H7 (cell line): ENCODE data around the gene ZNF354C. TPM values are rescaled to one million over a fixed set of nuclear protein-coding genes. Genes with fewer than 3 reads are reported as not detected.

Source experiments
- DNase-seq: peaks from one replicate; pipeline ENCODE4 v3.0.0; 2012
- H3K27me3 ChIP-seq: 2 replicates; pipeline ENCODE4 v1.6.0; 2011; ENCODE audit warnings: mild to moderate bottlenecking, low read length; ENCODE audit not compliant: control insufficient read depth, insufficient read depth
- H3K36me3 ChIP-seq: replicated peaks from 2 replicates; pipeline ENCODE4 v1.5.1; 2011; ENCODE audit warnings: low read length; ENCODE audit not compliant: control insufficient read depth, insufficient read depth
- H3K4me3 ChIP-seq: 2 replicates; pipeline ENCODE4 v1.5.1; 2011; ENCODE audit warnings: low read depth, mild to moderate bottlenecking, control low read depth, low read length, moderate library complexity; ENCODE audit not compliant: insufficient read depth
- total RNA-seq: library from RNA; depleted of rRNA; stranded (reverse); fragments of >200 nt; shearing (Covaris generic); gene quantifications from 2 replicates; pipeline ENCODE4 v1.2.3, GENCODE V29; 2014

The ZNF354C gene
- total RNA-seq, 1 experiment from 2014 or later = 0.03 TPM

DNA sequence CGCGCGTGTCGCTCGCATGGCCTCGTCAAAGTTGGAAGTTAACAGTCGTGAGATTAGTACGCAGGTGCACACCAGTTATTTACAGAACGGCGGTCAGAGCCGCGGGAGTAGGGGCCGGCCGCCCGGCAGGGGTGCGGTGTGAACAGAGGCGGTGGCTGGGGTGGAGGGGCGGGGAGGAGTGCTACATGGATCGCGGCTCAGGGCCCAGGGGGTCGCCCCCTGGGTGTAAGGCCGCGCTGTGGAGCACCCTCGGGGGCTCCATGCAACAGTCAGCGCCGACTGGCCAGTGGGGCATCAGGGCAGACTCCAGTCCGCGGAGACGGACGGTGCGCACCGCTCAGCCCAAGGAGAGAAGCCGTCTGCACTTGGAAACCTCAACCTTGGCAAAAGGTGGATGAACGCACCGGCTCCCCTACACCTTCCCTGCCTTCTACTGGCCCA lies 60.3 kb downstream of the ZNF354C start:
- Histone ChIP-seq H3K4me3 (no peak overlapping the region), H3K27me3 (no peaks in the 10 kb centered on the region), H3K36me3 (no peaks in the 10 kb centered on the region)
- no peak for DNase-seq

DNA sequence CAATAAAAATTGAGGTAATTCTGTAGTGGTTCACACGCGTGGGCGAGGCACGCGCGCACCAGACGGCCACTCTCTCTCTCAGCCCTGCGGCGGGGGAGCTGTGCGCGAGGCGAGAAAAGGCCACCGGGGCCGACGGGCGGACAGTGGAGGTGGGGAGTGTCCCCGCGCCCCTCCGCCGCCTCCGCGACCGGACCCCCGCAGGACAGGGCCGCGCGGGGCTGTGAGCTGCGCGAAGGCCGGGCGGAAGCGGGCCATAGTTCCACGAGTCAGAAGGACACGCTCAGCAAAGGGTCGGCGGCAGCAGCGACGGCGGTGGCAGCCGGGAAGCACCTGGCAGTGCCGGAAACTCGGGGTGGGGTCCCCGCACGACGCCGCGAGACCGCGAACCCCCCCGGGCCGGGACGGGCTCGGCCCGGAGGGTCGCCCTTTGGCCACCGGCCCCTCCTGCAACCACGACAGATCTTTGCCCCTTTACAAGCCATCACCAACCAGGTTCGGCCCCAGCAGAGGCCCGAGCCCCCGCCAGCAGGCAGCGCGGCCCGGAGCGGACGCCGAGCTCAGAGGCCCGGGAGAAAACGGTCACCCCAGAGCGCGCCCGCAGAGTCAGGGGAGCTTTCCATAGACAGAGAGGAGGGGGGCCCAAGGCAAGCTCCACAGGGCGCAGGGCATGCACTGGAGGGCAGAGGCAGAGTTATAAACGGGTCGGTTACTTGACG lies 60.9 kb downstream of the ZNF354C start:
- Histone ChIP-seq H3K36me3 (no peaks in the 10 kb centered on the region), H3K4me3 (no peak overlapping the region), H3K27me3 (no peaks in the 10 kb centered on the region)
- DNase-seq = peak; percentile 46

DNA sequence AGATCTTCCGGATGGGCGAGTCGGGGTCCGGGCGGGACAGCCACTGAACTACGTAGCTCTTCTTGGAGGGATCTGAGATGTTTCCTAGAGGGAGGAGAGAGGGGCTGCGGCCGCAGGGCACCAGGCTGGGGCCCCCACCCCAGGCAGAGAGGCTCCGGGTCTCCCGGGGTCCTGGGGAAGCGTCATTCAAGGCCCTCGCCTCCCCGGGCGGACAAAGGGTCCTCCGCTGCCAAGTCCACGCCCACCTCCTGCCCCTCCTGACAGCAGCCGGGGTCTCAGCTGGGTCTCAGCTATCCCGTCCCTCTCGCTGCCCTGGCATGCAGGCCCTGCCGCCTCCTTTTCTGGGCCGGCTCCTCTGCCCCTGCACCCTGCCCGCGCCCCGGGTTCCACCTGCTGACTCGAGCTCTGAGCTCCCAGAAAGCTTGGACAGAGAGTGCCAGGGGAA lies 61.5 kb downstream of the ZNF354C start:
- DNase-seq = no peak
- Histone ChIP-seq H3K27me3 (no peaks in the 10 kb centered on the region), H3K4me3 (no peak overlapping the region), H3K36me3 (no peaks in the 10 kb centered on the region)

DNA sequence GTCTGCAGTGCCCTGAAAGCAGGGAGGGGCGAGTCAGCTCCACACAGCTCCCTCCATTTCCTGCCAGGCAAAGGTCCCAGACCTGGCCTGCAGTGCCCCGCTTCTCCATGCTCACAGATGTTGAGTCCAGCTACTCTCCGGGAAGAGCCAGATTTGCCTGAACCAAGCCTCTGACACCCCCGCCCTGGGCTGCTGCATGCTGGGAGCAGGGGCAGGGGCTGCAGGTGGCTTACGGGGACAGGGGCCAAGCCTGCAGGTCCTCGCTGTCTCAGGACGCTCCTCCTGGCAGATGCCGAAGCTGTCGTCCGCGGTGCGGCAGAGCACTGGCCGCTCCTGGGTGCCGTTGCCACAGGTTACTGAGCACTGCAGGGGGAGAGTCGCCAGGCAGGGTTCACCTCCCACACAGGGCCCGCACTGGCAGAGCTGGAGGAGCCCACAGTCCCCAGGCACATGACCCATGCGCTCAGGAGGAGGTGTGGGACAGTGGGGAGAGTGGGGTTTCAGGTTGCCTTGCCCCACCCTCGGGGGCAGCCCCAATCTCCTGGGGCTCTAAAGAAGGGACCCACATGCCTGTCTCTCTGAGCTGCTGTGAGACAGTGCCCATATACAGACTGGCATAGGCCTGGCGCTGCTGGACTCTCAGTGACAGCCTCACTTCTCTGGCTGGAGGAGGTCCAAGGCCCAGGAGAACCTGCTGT lies 62.4 kb downstream of the ZNF354C start:
- Histone ChIP-seq H3K36me3 (no peaks in the 10 kb centered on the region), H3K27me3 (no peaks in the 10 kb centered on the region), H3K4me3 (no peak overlapping the region)
- DNase-seq = peak; percentile 28

DNA sequence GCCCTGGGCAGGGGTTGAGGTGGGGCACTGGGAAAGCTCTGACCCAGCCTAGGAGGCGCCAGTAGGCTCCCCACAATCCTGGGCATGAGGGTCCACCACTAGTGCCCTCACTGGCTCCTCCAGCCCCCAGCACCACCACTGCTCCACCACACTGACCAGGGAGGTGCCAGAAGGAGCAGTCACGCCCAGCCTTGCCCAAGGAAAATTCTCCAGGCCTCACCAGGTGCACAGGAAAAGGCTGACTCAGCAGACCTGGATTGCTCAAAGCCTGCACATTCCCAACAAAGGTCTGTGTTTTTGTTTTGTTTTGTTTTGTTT lies 62.9 kb downstream of the ZNF354C start:
- Histone ChIP-seq H3K27me3 (no peaks in the 10 kb centered on the region), H3K4me3 (no peak overlapping the region), H3K36me3 (no peaks in the 10 kb centered on the region)
- DNase-seq = no peak

DNA sequence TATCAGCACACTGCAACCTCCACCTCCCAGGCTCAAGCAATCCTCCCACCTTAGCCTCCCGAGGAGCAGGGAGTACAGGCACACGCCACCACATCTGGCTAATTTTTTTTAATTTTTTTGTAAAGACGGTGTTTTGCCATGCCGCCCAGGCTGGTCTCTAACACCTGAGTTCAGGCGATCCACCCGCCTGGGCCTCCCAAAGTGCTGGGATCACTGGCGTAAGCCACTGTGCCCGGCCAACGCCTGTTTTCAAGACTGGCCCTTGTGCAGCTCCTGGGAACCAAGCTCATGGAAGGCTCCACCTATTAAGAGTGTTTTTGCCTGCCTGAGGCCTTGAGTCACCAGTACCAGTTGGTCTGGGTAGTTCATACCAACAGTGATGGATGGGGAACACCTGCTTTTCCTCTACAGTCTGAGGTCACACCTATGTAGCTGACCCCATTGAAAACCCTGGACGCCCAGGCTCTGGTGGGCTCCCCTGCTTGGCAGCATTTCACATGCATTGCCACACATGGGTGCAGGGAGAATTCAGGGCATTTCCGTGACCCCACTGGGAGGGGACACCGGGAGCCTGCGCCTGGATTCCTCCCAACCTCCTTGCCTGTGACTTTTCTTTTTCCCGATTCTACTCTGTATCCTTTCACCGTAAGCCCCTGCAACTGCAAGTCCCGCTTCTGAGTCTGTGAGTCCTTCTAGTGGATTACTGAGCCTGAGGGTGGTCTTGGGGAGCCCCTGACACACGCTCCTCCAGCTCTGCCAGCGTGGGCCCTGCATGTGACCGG lies 63.5 kb downstream of the ZNF354C start:
- Histone ChIP-seq H3K27me3 (no peaks in the 10 kb centered on the region), H3K4me3 (no peak overlapping the region), H3K36me3 (no peaks in the 10 kb centered on the region)
- no peak for DNase-seq

DNA sequence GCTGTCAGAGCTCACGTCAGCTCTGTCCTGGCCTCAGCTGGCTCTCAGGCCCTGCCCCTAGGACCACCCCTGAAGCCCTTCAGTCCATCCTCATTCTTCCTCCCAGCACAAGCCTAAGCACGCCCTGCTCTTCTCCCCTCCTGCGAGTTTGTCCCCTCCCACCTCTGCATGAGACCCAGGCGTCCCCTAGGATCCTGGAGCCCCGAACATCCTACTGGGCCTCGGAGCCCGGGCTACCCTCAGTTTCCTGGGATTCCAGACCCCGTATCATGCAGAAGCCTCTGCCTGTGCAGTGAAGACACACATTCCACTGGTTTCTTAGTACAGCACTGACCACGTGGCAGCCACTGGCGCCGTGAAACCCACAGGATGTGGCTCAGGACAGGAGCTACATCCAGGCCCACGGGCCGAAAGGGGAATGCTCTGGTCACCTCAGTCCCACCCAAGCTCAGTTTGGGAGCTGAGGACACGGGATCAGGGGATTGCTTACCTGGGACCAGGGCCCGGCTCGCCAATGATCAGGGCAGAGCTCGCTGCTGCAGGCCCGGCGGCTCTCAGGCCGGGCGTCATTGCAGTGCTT lies 64.2 kb downstream of the ZNF354C start:
- H3K27me3 ChIP-seq = no peaks in the 10 kb centered on the region
- no peak for DNase-seq
- H3K4me3 ChIP-seq = no peak overlapping the region
- H3K36me3 ChIP-seq = no peaks in the 10 kb centered on the region

DNA sequence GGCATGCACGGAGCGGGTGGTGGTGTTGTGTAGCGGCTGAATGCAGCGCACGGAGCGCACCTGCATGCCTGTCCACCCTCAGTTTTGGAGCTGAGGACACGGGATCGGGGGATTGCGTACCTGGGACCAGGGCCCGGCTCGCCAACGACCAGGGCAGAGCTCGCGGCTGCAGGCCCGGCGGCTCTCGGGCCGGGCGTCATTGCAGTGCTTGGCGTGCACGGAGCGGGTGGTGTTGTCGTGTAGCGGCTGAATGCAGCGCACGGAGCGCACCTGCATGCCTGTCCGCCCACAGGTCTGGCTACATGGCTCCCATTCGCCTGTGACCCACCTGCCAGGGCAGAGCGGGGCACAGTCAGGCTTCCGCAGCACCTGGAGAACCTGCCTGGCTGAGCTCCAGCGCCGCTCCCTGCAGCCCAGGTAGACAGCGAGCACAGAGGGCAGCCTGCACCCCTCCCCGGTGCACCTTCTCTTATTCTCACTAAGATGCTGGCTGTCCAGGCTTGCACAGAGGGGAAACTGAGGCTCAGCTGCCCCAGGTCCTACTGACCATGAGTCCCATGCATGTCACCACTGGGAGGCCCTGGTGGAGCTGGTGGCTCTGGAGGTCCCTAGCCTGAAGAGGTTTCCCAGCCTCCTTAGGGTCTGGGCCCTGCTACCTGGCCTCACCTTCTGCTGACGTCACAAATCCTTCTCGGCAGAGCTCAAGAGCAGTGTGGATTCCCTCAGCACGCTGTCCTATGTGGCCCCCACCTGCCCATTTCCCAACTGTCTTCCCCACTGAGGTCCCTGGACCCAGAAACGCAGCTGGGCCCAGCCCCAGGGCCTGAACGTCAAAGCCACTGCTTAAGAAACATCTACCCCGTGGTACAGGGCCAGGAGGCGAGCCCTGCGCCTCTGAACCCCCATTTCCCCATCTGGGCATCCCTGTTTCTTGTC lies 64.9 kb downstream of the ZNF354C start:
- Histone ChIP-seq H3K27me3 (no peaks in the 10 kb centered on the region), H3K4me3 (no peak overlapping the region), H3K36me3 (no peaks in the 10 kb centered on the region)
- DNase-seq = no peak

DNA sequence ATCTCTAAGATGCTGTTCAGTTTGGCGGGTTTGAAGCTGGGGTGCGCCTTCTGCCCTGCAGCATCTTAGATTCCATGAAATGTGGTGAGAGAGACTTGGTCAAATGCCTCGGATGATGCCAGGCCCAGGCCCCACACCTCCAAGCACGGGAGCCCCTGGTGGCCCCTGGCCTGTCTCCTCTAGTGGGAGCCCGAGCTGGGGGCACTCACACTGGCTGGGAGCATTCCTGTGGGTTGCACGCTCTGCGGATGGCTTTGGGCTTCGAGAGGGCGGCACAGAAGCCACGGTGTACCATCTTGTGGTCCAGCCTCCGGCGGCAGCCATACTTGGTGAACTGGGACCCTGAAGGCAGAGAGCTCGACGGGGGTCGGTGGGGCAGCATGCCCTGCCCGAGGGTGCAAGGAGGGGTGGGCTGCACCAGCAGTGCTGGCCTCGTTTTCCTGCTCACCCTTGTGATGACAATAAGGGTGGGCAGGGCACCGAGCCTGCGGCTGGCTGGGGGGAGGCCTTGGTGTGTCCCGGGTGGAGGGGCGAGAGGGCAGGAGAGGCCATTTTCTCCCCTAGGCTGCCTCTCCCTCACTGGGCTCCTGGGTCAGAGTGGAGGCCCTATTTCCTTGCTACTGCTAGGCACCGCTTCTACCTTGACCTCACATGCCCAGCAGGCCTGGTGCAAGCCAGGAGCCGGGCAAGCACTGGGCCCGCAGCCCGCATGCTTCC lies 65.8 kb downstream of the ZNF354C start:
- no peak for DNase-seq
- Histone ChIP-seq H3K4me3 (no peak overlapping the region), H3K36me3 (no peaks in the 10 kb centered on the region), H3K27me3 (no peaks in the 10 kb centered on the region)

DNA sequence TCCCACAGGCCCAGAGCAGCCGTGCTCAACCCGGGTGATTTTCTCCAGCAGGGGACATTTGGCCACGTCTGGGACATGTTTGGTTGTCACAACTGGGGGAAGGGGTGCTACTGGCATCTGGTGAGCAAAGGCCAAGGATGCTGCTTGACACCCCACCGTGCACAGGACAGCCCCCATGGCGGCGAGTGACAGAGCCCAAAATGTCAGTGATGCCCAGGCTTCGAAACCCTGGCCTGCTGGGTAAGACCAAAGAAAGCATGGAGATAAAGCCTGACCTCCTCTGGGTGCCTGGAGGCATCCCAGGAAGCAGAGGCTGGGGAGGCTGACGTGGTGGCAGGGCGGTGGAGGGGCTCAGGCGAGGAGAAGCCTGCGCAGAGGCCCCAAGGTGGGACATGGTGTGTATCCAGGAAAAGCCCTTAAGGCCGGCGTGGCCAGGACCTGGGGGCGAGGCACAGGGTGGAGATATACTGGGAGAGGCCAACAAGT lies 66.4 kb downstream of the ZNF354C start:
- no peak for DNase-seq
- Histone ChIP-seq H3K27me3 (no peaks in the 10 kb centered on the region), H3K4me3 (no peak overlapping the region), H3K36me3 (no peaks in the 10 kb centered on the region)

DNA sequence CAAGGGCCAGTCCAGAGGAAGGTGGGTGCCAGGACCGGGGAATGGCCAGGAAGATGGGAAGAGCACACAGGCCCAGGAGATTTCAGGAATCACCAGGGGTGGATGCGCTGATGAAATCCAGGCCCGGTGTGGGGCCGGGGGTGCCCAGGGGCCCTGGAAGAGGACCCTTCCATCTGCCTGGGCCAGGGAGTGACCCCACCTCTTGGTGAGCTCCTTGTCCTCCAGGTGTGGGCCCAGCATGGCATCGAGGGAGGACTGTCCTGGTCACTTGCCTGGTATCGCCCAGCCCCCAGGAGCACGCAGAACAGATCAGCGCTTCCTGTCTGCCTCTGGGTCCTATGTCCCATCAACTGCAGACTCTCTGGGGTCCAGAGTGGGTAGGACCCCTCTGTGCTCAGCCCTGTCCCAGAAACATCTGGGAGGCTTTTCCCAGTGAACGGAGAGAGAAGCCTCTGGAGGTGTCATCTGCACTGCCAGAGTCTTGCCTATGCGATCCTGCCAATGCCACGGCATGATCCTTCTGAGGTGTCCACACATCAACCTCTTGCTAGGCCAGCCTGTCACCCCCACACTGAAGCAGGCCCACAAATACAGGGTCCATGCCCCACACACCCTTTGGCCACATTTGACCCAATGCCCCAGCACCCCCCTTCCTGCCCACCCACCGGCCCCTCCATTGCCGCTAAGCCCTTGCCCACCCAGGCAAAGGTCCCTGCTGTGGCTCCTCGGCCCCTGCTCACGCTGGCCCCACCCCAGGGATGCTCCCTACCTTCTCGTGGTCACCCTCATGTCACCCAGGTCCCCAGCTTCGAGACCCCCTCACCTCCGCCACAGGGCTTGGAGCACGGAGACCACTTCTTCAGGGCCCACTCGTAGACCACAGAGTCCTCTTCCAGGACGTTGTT lies 67.2 kb downstream of the ZNF354C start:
- no peaks in the 10 kb centered on the region for H3K27me3 ChIP-seq
- no peak overlapping the region for H3K4me3 ChIP-seq
- DNase-seq = no peak
- H3K36me3 ChIP-seq = no peaks in the 10 kb centered on the region

DNA sequence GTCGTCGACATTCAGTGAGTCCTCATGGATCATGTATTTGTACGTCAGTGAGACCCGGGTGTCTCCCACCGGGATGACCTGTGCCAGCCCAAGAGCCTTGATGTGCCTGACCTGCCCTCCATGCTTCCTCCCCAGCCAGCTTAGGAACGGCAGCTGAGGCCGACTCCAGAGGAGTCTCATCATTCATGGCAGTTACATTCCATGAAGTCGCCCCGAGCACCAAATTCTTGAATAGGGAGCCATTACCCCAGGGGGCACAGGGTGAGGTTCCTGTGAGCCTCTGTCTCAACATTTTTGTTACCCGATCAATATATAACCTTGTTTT lies 67.8 kb downstream of the ZNF354C start:
- Histone ChIP-seq H3K27me3 (no peaks in the 10 kb centered on the region), H3K4me3 (no peak overlapping the region), H3K36me3 (no peaks in the 10 kb centered on the region)
- DNase-seq = no peak

DNA sequence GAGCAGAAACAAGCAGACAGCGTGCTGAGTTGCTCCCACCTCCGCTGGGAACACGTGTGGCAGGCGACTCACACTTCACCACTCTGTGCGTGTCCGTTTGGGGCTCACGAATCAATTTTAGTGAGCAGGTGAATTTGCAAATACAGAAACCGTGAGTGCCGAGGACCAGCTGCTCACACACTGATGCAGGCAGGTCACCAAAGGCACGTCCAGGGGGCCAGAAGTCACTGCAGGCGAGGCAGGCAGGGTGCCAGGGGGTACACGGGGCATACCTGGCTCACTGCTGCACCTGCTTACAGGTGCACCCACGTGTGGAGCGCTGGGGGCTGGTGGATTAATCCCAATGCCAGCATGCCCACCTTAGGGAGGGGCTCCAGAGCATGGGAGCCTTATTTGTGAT lies 68.8 kb downstream of the ZNF354C start:
- Histone ChIP-seq H3K4me3 (no peak overlapping the region), H3K36me3 (no peaks in the 10 kb centered on the region), H3K27me3 (no peaks in the 10 kb centered on the region)
- no peak for DNase-seq
